Measurements from ENCODE around the gene GCDH.
A peak's percentile ranks its signal among the peaks of the same experiment; 100 is the strongest.
"Not testable (repeated sequence)": the region's sequence is repeated elsewhere in the genome, so short reads cannot be mapped to it uniquely, and the experiment has no call there.

The GCDH gene

DNA sequence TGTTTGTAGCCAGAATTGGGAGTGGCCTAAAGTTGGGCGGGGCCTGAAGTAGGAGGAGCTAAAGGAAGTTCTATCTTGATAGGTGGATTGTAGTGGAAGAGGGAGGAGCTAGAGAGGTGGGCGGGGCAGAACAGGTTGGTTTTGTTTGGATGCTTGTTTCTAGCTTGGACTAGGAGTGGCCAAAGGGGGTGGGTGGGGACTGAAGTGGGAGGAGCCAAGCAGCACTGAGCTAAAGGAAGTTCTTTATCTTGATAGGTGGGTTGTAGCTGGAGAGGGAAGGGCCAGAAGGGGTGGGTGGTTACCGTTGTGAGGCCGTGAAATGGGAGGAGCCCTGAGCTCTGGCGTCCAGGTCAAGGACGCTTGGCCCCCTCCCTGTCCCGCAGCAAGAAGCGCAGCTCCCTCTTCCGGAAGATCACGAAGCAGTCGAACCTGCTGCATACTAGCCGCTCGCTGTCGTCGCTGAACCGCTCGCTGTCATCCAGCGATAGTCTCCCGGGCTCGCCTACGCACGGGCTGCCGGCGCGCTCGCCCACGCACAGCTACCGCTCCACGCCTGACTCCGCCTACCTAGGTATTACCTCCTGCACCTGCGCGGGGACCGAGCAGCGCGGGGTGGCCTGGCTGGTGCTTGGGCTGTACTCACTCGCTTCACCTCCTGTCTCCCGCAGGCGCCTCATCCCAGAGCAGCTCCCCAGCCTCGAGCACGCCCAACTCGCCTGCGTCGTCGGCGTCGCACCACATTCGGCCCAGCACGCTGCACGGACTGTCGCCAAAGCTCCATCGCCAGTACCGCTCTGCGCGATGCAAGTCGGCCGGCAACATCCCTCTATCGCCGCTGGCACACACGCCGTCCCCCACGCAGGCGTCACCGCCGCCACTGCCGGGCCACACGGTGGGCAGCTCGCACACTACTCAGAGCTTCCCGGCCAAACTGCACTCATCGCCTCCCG, 17.7 kb upstream of the GCDH start:
- DNase-seq, result no peak

DNA sequence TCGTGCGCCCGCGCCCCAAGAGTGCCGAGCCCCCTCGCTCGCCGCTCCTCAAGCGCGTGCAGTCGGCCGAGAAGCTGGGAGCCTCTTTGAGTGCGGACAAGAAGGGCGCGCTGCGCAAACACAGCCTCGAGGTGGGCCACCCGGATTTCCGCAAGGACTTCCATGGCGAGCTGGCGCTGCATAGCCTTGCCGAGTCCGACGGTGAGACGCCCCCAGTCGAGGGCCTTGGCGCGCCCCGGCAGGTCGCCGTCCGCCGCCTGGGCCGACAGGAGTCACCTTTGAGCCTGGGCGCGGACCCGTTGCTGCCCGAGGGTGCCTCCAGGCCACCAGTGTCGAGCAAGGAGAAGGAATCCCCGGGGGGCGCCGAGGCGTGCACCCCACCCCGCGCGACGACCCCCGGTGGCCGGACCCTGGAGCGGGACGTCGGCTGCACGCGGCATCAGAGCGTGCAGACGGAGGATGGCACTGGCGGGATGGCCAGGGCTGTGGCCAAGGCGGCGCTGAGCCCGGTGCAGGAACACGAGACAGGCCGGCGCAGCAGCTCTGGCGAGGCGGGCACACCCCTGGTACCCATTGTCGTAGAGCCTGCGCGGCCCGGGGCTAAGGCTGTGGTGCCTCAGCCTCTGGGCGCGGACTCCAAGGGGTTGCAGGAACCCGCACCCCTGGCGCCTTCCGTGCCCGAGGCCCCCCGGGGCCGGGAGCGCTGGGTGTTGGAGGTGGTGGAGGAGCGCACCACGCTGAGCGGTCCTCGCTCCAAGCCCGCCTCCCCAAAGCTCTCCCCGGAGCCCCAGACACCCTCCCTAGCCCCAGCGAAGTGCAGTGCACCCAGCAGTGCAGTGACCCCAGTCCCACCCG, 16.8 kb upstream of the GCDH start:
- DNase-seq, result no peak

DNA sequence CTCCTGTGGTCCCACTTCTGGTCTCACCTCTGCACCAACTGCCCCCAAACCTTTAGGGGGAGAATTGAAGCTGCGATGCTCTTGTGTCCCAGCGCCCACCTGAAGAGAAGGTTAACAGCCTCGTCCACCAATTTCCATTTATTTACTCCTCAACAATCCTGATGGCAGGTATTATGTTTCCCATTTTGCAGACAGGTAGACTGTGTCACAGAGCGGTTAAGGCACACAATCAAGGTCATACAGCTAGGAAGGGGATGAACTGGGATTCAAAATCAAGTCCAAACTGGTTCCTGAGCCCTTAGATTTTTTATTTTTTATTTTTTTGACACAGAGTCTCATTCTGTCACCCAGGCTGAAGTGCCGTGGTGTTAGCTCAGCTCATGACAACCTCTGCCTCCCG, 15.9 kb upstream of the GCDH start:
- no peak for DNase-seq

DNA sequence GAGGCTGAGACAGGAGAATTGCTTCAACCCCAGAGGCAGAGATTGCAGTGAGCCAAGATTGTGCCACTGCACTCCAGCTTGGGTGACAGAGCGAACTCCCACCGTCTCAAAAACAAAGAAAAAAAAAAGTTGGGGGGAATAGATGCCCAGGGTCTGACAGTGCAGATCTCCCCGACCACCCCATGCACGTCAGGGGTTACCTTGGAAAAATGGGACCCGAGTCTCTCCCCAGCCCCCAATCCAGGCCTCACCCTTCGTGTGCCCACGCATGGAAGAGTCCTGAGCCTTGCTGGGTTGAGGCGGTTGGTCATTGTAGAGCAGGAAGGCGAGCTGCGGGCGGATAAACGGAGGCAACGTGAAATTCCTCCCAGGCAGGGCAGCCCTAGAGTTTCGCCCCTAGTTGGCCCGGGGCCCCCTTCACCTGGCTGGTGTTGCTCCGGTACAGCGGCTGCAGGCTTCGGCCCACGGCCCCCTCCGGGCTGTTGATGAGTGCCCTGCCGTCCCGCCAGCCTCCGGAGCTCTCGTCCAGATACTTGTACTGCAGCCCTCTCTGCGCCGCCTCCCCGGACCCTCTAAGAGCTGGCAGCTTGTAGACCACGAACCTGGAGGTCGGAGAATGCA, 10.3 kb upstream of the GCDH start:
- no peak for DNase-seq

DNA sequence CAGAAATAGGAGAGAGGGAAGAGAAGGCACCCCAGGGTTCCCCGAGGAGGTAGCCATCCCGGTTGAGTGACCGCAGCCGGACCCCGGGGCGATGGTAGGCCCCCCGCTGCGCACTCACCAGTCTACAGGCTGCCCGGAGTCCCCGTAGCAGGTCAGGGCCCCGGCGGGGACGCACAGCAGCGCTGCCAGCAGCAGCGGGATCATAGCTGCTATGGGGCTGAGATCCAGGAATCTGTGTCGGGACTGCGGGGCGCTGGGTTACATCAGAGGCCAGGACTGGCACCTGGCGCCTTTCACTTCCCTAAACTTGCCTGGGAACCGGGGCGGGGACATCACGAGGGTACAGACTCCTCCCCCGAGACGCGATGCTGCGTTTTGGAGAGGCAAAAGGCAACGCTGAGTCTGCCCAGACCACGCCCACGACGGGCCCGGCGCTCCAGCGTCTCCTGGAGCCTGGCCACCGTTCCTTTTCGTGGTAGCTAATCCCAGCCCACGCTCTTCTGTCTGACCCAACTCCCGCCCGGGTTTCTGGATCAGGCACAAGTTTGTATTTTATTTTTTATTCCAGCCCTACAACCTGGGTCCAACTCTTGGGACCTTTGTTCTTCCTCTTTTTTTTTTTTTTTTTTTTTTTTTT, 9.7 kb upstream of the GCDH start, which contains the start of gene DNASE2:
DNASE2 (minus strand) TSS at position 278 of the 637 bp plus-strand sequence; CDS start at position 204, 74 bp downstream.
- peak; percentile 86 for DNase-seq

DNA sequence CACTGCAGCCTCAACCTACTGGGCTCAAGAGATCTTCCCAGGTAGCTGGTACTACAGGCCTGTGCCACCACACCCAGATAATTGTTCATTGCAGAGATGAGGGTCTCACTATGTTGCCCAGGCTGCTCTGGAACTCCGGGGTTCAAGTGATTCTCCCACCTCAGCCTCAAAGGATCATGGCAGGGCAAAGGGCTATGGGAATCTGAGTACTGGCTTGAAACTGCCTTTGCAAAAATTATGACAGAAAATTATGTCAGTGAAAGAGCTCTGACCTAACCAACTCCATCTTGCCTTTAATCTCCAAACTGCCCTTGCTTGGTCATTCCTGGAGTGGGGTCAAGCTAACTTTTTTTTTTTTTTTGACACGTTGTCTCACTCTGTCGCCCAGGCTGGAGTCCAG, 8.4 kb upstream of the GCDH start:
- no peak for DNase-seq

DNA sequence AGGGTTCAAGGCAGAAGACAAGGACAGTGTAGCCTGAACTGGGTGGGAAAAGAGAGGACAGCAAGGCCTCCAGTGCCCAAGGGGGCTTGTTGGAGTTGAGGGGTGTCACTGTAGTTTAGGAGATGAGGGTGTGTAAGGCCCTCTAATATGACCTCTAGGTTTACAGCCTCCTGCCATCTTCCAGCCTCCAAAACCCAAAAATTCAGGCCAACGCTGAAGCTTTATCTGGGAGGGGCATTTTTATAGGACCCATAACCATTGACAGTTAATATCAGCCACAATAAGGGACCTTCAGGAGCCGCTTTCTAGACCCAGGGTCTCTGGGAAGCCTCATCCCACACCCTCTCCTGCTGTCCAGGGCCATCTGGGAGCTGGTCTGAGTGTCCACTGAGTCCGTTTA, 6.8 kb upstream of the GCDH start:
- no peak for DNase-seq

DNA sequence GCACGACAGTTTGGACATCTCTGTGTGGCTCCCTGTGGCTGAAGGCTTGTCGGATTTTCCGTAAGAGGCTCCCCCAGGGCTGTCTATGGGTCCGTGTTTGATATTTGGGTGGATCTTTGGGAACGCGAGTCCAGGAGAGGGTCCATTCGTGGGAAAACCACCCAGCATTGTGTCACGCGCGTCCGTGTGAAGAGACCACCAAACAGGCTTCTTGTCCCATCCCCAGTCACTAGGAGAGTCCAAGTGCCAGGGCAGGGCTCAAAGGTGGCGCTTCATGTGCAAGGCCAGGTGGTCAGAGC, 6.4 kb upstream of the GCDH start:
- no peak for DNase-seq

DNA sequence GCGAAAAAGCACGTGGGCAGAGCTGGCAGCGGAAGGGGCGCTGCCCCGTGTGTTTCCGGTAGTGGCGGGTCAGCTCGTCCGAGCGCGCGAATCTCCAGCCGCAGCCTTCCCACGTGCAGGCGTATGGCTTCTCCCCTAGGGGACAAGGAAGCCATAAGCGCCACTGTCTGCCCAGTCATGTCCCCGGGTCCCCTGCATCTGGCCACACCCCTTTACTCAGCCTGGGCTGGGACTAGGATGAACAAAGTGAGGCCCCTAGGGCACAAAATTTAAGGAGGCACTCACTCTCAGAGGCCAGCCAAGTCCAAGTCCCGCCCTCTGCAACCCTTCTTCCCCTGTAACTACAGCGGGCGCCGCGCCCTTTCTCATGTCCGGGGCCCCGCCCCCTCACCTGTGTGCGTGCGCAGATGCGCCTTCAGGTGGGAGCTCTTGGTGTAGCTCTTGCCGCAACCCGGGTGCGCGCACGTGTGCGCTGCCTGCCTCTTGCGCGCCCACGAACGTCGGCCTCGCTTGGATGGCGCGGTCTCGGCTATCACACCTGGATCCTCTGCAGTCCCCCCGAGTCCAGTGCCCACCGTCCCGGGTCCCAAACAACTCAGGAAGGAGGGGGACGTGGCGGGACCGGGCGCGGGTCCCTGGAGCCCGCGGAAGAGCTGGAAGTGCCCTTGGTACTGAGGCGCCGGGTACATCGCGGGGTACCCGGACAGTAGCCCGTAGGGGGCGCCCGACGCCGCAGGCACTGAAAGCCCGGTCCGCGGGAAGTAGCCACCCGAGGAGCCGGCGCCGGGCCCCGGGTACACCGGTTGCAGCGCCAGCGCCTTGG, 5.8 kb upstream of the GCDH start:
- peak; percentile 79 for DNase-seq

DNA sequence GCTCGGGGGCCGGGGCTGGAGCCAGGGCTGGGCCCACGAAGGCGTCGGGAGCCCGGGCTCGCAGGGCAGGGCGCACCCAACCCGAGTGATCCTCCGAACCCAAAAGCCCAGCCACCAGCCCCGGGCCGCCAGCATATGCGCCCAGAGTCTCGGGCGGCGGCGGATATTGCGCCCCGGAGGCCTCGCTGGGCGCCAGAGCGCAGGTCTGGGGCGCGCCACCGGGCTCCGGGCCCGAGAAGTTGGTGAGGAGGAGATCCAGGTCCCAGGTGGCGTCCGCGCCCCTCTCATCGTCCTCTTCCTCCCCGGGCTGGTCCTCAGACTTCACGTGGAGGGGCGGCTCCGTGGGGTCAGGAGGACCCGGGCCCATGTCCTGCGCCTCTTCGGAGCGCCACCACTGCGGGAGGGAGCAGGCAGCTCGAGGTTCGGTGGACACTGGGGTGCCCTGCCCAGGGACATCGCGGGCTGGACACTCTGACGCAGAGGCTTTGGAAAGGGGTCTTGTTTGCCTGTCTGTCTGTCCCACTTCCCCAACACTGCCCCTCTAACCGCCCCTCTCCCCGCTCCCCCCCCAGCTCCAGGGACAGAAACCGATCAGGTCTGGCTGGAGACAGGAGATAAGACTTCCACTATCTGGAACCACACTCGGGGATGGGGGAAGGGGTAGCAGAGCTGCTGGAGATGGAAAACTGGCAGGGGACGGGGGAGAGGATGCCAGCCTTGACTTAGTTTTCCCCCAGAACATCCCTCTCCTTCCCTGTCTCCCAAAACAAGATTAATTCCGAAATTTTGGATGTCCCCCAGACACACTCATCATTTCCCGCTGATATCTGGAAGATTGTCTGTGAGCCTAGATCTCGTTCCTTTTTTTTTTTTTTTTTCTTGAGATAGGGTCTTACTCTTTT, 5.0 kb upstream of the GCDH start:
- DNase-seq, result no peak

DNA sequence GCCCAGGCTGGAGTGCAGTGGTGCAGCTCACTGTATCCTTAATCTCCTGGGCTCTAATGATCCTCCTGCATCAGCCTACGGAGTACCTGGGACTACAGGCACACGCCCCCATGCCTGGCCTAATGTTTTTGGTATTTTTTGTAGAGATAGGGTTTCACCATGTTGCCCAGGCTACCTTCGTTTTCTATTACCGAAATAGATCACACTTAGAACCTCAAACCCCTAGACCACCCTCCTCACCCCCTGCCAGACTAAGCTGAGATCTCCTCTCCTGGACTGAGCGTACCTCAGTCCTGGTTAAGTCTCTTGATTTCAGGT, 4.3 kb upstream of the GCDH start:
- DNase-seq, result no peak

DNA sequence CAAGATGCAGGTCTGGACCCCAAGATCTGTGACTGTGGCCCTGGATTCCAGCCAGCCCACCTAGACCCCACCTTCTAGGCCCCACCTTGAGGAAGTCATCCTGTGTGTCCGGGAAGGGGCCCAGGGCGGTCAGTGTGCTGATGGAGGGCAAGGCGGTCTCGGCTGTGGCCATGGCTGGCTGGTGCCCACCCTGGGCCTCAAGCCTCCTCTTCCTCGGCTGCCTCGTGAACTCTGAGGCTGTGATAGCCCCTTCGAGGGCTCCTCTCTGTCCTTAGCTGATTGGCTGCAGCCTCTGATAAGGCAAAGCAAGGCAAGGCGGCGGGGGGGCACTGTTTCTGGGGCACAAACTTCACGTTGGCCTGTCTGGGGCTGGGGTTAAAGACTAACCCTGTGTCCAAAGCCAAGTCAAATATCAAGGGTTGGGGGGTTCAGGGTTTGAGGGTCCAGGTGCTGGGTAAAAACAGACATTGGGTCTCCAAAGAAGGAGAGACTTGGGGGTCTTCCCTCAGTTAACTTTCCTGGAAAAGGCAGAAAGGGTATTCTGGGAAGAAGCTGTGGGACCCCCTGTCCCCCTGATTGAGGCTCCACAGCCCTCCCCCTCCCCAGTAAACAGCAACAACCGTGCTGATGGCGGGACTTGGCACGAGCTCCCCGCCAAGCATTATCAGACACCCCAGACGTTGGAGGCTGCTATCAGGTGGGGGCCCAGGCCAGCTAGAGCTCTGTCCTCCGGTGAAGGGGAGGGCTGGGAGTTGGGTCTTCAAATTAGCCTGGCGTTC, 3.8 kb upstream of the GCDH start, which contains the start of gene KLF1:
KLF1 (minus strand) TSS at position 233 of the 779 bp plus-strand sequence; CDS start at position 172, 61 bp downstream.
- DNase-seq, result no peak

DNA sequence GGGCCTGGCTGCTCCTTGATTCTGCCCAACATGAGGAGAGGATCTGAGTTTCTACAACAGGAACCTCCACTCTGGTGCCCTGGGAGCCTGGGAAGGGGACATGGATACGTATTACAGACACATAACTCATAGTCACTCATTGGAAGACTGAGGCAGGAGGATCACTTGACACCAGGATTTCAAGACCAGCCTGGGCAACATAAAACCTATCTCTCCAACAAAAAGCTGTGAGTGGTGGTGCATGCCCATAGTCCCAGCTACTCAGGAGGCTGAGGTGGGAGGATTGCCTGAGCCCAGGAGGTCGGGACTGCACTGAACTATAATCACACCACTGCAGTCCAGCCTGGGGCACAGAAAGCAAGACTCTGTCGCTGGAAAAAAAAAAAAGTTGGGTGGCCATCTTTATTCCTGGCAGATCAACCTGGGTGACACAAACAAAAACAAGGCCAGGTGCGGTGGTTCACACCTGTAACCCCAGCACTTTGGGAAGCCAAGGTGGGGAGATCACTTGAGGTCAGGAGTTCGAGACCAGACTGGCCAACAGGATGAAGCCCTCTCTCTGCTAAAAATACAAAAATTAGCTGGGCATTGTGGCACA, 2.9 kb upstream of the GCDH start:
- DNase-seq, result no peak

DNA sequence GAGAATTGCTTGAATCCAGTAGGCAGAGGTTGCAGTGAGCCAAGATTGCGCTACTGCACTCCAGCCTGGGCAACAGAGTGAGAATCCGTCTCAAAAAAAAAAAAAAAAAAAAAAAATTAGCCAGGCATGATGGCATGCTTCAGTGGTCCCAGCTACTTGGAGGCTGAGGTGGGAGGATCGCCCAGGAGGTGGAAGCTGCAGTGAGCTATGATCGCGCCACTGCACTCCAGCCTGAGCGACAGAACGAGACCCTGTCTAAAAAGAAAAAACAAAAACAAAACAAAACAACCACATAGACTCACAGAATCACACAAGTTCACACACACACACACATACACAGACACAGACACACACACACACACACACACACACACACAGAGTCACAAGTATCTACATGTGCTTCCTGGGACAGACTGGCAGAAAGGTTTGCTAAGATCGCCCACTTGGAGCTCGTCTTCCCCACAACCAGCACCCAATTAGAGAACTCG, 617 bp upstream of the GCDH start:
- DNase-seq, result not testable (repeated sequence)

DNA sequence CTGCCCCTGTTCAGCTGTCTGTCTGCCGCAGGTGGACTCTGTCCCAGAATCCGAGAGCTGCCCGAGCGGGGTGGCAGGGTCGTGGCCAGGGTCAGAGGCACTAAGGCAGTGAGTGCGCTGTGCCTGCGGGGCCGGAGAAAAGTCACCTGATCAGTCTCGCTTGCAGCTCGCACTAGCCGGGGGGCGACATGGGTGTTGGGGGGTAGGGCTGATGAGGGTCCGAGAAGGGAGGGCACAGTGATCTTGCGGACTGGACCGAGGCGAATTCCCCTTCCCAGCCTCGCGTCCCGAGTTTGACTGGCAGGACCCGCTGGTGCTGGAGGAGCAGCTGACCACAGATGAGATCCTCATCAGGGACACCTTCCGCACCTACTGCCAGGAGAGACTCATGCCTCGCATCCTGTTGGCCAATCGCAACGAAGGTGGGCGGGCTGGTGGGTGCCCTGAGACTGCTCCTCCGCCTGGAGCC, 627 bp downstream of the GCDH start:
- DNase-seq, result no peak

DNA sequence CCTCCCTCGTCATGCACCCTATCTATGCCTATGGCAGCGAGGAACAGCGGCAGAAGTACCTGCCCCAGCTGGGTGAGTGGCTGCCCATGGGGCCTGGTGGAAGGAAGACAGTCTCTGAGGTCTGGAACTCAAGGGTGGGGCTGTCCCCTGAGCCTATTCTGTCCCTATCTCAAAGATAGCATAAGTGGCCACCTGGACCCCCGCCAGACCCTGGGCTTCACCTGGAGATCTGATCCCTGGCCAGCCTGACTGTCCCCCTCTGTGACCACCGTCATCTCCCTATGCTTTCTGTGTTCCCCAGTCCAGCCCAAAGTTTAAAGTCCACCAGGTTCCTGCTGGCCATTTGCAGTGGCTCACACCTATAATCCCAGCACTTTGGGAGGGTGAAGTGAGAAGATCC, 2.6 kb downstream of the GCDH start:
- DNase-seq, result no peak

DNA sequence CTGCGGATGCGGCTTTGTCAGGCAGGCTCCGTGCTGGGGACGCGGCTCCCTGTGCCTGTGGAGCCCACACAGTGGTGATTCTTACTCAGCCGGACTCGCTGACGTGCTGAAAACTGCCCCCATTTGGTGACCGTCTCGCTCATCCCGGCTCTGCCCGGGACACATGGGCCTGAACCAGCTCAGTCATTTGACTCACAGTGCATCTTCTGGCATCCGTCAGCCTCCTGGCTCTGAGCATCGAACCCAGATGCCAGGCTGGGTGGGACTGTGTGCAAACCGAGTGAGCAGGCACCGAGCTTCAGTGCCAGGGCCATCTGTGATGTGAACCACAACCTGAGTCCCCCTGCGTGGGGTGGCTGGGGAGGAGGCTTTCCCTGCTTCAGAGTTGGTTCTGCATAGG, 5.5 kb downstream of the GCDH start:
- no peak for DNase-seq

DNA sequence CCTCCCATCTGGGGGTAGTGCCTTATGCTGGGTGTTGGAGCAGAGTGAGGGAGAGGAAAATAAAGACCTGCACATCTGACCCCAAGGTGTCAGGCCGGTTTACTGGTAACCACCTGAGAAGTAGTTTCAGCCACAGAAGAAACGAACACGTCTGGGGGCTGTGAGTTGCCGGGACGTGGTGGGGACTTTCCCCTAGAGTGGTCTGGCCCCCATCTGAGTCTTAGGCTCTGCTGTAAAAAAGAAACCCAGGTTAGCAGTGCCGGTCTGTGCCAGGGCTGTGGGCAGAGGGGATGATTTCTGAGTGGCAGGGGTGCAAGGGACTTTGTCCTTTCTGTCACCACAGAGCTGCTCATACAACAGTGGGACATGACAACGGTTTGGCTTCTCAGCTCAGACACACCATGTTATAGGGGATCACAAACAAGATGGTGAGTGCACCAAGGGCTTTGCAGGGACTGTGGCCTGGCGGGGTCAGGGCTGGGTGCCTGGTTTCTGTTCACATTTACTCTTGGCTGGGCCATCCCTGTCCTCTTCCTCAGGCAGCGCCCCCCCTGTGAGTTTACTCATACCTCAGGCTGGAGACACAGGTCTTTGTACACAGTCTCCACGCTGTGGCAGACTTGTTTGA, 9.0 kb downstream of the GCDH start:
- no peak for DNase-seq

DNA sequence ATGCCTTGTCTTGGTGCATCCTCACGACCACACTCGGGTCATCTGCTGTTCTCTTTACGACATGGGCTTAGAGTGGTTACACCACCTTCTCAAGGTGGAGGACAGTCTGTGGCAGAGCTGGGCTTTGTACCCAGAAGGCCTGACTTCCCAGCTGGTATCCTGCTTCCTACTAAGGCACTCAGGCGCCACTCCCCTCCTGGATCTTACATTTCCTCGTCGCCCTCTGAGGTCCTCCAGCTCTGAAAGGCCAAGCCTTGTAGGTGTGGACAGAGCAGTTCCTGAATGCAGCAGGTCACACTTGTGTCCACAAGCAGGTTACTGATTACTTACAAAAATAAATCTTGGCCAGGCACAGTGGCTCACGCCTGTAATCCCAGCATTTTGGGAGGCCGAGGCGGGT, 16.2 kb downstream of the GCDH start:
- DNase-seq, result no peak

Measured in NCI-H345 (cell line).